HG03175 (cell line): Measurements from ENCODE around the gene NUCB2.

ENCODE experiments used
- ATAC-seq: cut with Tn5 transposase; IDR thresholded peaks from one replicate; pipeline ENCODE4 v1.9.1; 2021; ENCODE audit warnings: mild to moderate bottlenecking, moderate library complexity; ENCODE audit not compliant: unreplicated experiment

Gene NUCB2

DNA sequence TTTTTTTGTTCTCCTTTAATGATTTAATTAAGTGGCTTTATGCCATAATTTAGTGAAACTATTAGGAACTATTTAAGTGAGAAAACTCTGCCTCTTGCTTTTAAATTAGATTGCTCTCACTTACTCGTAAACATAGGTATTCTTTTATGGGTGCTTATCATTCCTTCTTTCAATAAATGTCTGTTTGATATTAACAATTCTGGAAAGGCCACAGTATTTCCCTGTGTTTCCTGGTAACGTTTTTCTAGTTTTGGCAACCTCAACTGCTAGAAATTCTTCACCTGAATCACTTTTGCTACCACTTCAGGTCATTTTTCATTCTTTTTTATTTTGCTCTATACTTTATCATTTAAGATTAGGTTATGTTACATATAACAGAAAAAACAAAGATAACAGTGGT is 55.1 kb downstream of the NUCB2 start:
- ATAC-seq = no peak

- ATAC-seq = no peak
These were observed 57.5 kb downstream of the NUCB2 start for GRCh38 chr11:17333799-17334586.

DNA sequence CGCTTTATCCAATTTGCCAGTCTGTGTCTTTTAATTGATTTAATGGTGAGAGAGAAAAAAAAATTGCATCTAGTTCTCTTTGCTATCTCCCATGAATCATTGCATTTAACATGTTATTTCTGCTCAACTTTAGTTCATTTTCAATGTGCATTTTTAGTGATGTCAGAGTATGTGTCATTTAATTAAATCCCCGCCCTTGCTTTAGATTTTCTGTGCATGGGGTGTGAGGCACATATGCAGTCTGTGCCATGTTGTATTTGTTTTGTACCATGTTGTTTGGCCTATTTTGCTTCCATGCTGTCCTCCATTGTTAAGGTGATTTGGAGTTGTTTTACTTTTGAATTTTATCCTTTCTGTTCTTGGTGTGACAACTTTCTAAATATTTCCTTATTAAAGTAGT is 66.7 kb downstream of the NUCB2 start:
- no peak for ATAC-seq

- no peak for ATAC-seq
These were observed 67.4 kb downstream of the NUCB2 start for GRCh38 chr11:17343907-17344306.

- ATAC-seq = no peak
These were observed 71.1 kb downstream of the NUCB2 start for GRCh38 chr11:17347676-17348075.

DNA sequence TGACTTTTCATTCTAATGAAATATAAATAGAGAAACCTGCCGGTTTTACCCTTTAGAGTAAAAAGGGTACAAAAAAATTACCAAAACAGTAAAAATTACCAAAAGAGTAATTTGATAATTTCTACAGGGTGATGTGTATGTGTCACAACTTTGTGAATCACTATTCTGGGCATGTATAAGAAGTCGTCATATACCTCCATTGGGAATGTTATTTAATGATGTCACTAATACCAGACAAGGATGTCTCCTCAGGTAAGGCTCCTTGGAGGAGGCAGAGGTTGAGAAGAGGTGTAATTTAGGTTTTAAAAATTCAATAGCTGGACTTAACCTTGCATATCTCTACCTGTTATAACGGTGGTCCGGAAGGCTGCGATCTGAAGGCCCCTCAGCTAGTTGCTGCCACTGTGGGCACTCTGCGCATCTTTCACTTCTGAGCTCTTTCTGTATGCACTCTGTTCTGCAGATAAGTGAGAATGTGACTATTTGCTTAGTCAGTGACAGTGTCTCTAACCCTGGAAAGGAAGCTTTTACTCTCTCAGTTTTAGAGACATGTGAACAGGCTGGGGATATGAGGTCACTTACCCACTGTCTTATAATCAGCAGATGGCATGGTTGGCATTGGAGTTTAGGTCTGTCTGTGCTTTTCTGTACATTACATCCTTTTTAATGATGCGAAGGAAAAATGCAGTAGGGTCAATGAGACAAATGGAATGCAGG is 74.1 kb downstream of the NUCB2 start:
- no peak for ATAC-seq

DNA sequence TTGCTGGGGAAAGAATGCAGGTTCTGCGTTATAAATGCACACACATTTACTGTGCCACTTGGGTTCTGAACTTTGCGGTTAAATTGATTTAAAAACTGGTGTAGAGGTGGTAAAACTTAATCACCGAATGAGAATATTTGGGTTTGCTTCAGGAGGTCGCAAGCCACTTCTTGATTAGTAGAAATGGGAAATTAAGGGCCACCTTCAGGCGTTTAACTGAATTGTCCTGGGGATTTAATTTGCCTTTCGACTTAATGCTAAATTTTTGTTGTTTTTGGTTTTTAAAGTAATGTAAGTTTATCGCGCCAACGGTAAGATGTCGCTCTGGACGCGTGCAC is 74.6 kb downstream of the NUCB2 start:
- ATAC-seq = no peak

- no peak for ATAC-seq
These were observed 75.1 kb downstream of the NUCB2 start, which contains the start of gene NCR3LG1 for GRCh38 chr11:17351510-17352176. TSS of gene NCR3LG1 (plus strand) at chr11:17351800. CDS start at chr11:17351970, 170 bp downstream.

DNA sequence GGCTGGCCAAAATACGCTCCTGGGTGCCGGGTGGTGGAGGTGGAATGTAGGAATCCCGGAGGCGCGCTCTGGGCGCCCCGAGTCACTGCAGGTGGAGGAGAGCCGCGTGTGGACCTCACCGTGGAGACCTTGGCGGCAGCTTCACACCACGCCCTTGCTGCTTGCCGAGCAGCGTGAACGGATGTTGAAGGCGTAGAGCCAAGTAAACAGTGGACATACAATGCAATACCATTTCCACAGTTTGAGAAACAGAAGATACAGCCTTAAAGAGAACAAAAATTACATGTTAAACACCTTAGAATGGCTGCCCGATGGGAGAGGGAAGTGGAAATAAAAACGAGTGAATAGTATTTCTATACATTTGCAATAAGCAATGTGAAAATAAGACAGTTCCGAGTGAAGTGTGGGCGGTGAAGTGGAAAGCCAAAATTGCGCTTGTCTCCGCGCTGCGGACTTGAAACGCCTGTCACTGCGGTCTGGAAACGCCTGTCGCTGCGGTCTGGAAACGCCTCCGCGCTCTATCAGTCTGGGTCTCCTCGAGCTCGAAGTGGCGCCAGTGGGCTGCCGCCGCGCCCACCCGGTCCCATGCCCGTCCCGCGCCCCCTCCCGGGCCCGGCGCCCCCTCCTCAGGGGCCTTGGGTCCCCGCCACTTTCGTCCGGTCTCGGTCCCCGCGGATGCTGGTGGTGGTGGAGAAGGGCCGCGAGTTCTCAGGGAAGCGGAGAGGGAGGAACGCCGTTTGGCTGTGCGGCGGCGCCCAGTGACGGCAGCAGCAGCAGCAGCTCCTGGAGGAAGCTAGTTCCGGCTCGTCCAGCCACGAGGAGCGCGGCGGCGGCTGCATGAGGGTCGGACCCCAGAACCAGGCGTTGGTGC is 76.6 kb downstream of the NUCB2 start:
- peak; percentile 42 for ATAC-seq

GRCh38 chr11:17353821-17354600 is 77.5 kb downstream of the NUCB2 start:
- ATAC-seq = no peak

GRCh38 chr11:17354601-17354991 is 78.1 kb downstream of the NUCB2 start:
- no peak for ATAC-seq

DNA sequence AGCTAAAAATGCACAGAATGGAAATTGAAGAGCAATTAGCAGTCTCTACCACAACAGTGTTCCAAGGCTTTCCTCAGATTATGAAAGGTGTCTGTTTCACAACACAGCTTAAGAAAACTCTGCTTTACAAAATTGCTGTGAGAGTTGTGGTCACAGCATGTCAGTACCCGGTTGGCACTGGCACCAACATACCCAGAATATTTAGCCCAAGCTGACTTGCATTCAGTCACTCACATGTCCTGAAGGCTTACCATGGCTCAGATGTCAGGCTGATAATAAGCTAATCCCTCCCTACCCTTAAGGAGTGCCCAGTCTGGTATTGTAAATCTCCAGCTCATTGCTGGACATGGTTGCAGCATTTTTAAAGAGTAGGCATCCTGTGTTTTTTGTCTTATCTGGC is 90.0 kb downstream of the NUCB2 start:
- ATAC-seq = no peak

DNA sequence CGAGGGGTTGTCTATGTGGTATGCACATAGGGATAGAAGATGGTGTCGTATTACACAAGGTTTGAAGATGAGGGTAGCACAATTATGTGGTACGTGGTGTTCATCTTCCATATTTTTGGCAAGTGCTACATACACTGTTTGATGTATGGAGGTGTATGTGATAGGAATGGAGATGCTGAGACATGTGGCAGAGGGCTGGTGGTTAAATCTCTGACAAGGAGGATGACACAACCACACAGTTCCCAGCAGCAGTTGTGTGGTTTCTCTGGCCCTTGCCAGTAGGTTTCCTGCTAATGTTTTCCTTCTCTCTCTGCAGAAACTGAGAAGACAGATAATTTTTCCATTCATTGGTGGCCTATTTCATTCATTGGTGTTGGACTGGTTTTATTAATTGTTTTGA is 92.0 kb downstream of the NUCB2 start:
- ATAC-seq = no peak

DNA sequence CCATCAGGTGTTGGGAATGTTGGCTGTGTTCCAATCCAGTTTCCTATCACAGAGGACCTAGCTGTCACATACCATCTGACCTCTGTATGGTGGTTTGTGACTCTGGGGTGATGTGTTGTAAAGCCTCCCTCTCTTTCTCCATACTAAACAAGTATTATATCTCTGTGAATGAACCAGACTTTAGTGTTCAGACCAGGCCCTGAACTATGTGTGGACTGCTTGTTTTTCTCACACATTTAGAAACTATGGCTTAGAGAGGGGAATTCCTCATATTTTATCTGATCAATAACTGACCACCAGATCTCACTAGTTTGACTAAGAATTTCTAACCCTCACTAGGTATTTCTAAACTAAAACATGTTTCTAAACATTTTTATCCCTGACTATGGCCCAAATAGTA is 92.6 kb downstream of the NUCB2 start:
- no peak for ATAC-seq

GRCh38 chr11:17369684-17370243 is 93.2 kb downstream of the NUCB2 start:
- ATAC-seq = no peak

- ATAC-seq = no peak
These were observed 95.1 kb downstream of the NUCB2 start for GRCh38 chr11:17371614-17372013.

GRCh38 chr11:17375547-17375946 is 99.0 kb downstream of the NUCB2 start:
- ATAC-seq = no peak

DNA sequence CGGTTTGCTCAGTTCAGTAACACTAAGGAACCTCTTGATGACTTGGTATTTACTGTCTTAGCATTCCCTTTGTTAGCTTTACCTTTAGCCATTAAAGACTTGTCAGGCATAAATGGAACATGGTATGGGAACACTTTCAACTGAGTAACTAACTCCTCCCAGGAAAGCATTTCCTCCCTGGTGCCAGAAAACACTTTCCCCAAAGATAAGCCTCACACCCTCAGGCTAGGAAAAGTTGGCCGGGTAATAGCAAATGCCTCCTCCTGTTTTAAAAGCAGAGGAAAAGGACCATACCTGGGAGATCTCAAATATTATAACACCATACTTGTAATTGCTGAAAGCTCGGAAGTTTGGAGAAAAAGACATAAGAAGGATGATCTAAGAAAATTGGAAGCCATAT is 100.0 kb downstream of the NUCB2 start:
- ATAC-seq = no peak

- ATAC-seq = no peak
These were observed 102.1 kb downstream of the NUCB2 start for GRCh38 chr11:17378655-17379054.
